ENCODE results near the gene GNAQ. TPM values are rescaled to one million over a fixed set of nuclear protein-coding genes. Genes with fewer than 3 reads are reported as not detected.

The GNAQ gene
- total RNA-seq, 6 experiments from 2014 or later = 41.6 to 45.8 (median 44.3) TPM

- Mint-ChIP-seq H3K27ac (no peak overlapping the region), H3K9me3 (no peaks in the 10 kb centered on the region), H3K4me3 (no peak overlapping the region), H3K36me3 (ENCODE audit: low read depth) (0 out of 2 replicates have a peak, but pooled peaks cover 7% of the 10 kb centered on the region), H3K4me1 (ENCODE audit: low read depth) (peaks cover 80% of the 10 kb centered on the region), H3K27me3 (ENCODE audit: insufficient read depth) (no peaks in the 10 kb centered on the region)
- TF ChIP-seq CTCF (IDR thresholded peaks at IDR 0.05) = no peak
- DNase-seq = no peak
These were observed 284.4 kb downstream of the GNAQ start for GRCh38 chr9:77747163-77747562.

GRCh38 chr9:77744841-77745430 is 286.7 kb downstream of the GNAQ start:
- H3K4me3 Mint-ChIP-seq = no peak overlapping the region
- no peak for TF ChIP-seq CTCF (IDR thresholded peaks at IDR 0.05)
- H3K36me3 Mint-ChIP-seq (ENCODE audit: low read depth) = 0 out of 2 replicates have a peak, but pooled peaks cover 7% of the 10 kb centered on the region
- H3K27me3 Mint-ChIP-seq (ENCODE audit: insufficient read depth) = no peaks in the 10 kb centered on the region
- peaks cover 58% of the 10 kb centered on the region for H3K4me1 Mint-ChIP-seq (ENCODE audit: low read depth)
- no peak for DNase-seq
- no peaks in the 10 kb centered on the region for H3K9me3 Mint-ChIP-seq
- H3K27ac Mint-ChIP-seq = no peak overlapping the region

GRCh38 chr9:77743386-77743785 is 288.2 kb downstream of the GNAQ start:
- Mint-ChIP-seq H3K27ac (peak overlapping the region; percentile 29; the same call in 1 of the 2 replicates), H3K27me3 (ENCODE audit: insufficient read depth) (no peaks in the 10 kb centered on the region), H3K36me3 (ENCODE audit: low read depth) (0 out of 2 replicates have a peak, but pooled peaks cover 7% of the 10 kb centered on the region), H3K9me3 (no peaks in the 10 kb centered on the region), H3K4me1 (ENCODE audit: low read depth) (peaks cover 53% of the 10 kb centered on the region), H3K4me3 (no peak overlapping the region)
- DNase-seq = peak; percentile 17
- no peak for TF ChIP-seq CTCF (IDR thresholded peaks at IDR 0.05)

- Mint-ChIP-seq H3K27ac (no peak overlapping the region), H3K9me3 (no peaks in the 10 kb centered on the region), H3K36me3 (ENCODE audit: low read depth) (no peaks in the 10 kb centered on the region), H3K4me1 (ENCODE audit: low read depth) (peaks cover 37% of the 10 kb centered on the region), H3K27me3 (ENCODE audit: insufficient read depth) (no peaks in the 10 kb centered on the region), H3K4me3 (no peak overlapping the region)
- no peak for DNase-seq
- TF ChIP-seq CTCF (IDR thresholded peaks at IDR 0.05) = no peak
These were observed 292.7 kb downstream of the GNAQ start for GRCh38 chr9:77738932-77739331.

GRCh38 chr9:77735494-77735893 is 296.1 kb downstream of the GNAQ start:
- peak overlapping the region; percentile 33 for H3K27ac Mint-ChIP-seq
- no peaks in the 10 kb centered on the region for H3K27me3 Mint-ChIP-seq (ENCODE audit: insufficient read depth)
- H3K4me1 Mint-ChIP-seq (ENCODE audit: low read depth) = peaks cover 27% of the 10 kb centered on the region
- DNase-seq = no peak
- H3K4me3 Mint-ChIP-seq = no peak overlapping the region
- TF ChIP-seq CTCF (IDR thresholded peaks at IDR 0.05) = no peak
- H3K36me3 Mint-ChIP-seq (ENCODE audit: low read depth) = peaks cover 5% of the 10 kb centered on the region
- no peaks in the 10 kb centered on the region for H3K9me3 Mint-ChIP-seq

All from HFFc6 (cell line).